GM23338 (cell line): ENCODE data around the gene SESN1. TPM values are rescaled to one million over a fixed set of nuclear protein-coding genes. Genes with fewer than 3 reads are reported as not detected.

ENCODE experiments used
- CREB1 ChIP-seq: fragments of 250-450 bp; sonication (Bioruptor Pico); IDR thresholded peaks from 2 replicates; pipeline ENCODE4 v1.5.0; 2020; ENCODE audit warnings: low read depth, mild to moderate bottlenecking, moderate library complexity
- JUNB ChIP-seq: IDR thresholded peaks from one replicate; pipeline ENCODE4 v1.6.1; 2016; ENCODE audit warnings: antibody characterized with exemption; ENCODE audit not compliant: unreplicated experiment
- NANOG ChIP-seq: IDR thresholded peaks from 2 replicates; pipeline ENCODE4 v1.6.1; 2016; ENCODE audit warnings: antibody characterized with exemption, borderline replicate concordance
- POLR2AphosphoS5 ChIP-seq: IDR thresholded peaks from 2 replicates; pipeline ENCODE4 v1.6.1; 2016; ENCODE audit warnings: antibody characterized with exemption, low read depth
- STAT1 ChIP-seq: IDR thresholded peaks from one replicate; pipeline ENCODE4 v1.6.1; 2016; ENCODE audit warnings: antibody characterized with exemption; ENCODE audit not compliant: unreplicated experiment
- ZNF114 ChIP-seq: fragments of 250-450 bp; sonication (Bioruptor Pico); IDR thresholded peaks from 2 replicates; pipeline ENCODE4 v1.5.0; 2020; ENCODE audit warnings: mild to moderate bottlenecking, moderate library complexity
- ZNF331 ChIP-seq: fragments of 250-450 bp; sonication (Bioruptor Pico); IDR thresholded peaks from 2 replicates; pipeline ENCODE4 v1.5.0; 2020; ENCODE audit warnings: low read depth, mild to moderate bottlenecking, moderate library complexity
- polyA plus RNA-seq: library from polyadenylated mRNA; unstranded; fragments of >200 nt; fragmentation: Nextera tagmentation; extraction: Ambion mirVana; gene quantifications from 2 replicates; pipeline ENCODE4 v1.2.1, GENCODE V29; 2016
- total RNA-seq: library from RNA; depleted of rRNA; stranded (reverse); fragments of >200 nt; shearing (Covaris generic); gene quantifications from 2 replicates; pipeline ENCODE4 v1.2.3, GENCODE V29; 2014
- TF ChIP-seq, protein P1 (sequence below): fragments of 250-450 bp; sonication (Bioruptor Pico); IDR thresholded peaks from 2 replicates; pipeline ENCODE4 v1.5.0; 2020; ENCODE audit warnings: mild to moderate bottlenecking, moderate library complexity
- TF ChIP-seq, protein P2 (sequence below): IDR thresholded peaks from 2 replicates; pipeline ENCODE4 v1.6.1; 2016; ENCODE audit warnings: antibody characterized with exemption
- TF ChIP-seq, protein P3 (sequence below): IDR thresholded peaks from one replicate; pipeline ENCODE4 v1.6.1; 2018; ENCODE audit warnings: antibody characterized with exemption; ENCODE audit not compliant: unreplicated experiment

The SESN1 gene
- total and polyA plus RNA-seq, 2 experiments from 2014 or later = 26.2 to 36.4 TPM

DNA sequence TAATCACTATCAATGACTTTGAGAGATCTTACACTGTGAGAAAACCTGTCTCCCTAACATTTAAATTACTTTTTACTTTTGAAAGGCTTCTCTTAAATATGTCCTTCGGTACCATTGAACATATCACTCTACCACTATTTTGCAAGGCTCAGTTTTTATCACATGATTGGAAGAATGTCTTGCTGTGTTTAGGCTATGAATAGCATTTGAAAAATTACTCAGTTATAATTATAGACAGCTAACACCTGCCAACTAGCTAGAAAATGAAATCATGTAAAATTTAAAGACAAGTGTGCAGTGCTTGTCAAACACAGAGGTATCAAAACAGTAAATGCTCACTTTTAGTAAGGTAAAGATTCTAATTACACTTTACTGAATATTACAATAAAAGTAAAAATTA, 11.0 kb downstream of the SESN1 start (continued):
- TF ChIP-seq, protein P1, sequence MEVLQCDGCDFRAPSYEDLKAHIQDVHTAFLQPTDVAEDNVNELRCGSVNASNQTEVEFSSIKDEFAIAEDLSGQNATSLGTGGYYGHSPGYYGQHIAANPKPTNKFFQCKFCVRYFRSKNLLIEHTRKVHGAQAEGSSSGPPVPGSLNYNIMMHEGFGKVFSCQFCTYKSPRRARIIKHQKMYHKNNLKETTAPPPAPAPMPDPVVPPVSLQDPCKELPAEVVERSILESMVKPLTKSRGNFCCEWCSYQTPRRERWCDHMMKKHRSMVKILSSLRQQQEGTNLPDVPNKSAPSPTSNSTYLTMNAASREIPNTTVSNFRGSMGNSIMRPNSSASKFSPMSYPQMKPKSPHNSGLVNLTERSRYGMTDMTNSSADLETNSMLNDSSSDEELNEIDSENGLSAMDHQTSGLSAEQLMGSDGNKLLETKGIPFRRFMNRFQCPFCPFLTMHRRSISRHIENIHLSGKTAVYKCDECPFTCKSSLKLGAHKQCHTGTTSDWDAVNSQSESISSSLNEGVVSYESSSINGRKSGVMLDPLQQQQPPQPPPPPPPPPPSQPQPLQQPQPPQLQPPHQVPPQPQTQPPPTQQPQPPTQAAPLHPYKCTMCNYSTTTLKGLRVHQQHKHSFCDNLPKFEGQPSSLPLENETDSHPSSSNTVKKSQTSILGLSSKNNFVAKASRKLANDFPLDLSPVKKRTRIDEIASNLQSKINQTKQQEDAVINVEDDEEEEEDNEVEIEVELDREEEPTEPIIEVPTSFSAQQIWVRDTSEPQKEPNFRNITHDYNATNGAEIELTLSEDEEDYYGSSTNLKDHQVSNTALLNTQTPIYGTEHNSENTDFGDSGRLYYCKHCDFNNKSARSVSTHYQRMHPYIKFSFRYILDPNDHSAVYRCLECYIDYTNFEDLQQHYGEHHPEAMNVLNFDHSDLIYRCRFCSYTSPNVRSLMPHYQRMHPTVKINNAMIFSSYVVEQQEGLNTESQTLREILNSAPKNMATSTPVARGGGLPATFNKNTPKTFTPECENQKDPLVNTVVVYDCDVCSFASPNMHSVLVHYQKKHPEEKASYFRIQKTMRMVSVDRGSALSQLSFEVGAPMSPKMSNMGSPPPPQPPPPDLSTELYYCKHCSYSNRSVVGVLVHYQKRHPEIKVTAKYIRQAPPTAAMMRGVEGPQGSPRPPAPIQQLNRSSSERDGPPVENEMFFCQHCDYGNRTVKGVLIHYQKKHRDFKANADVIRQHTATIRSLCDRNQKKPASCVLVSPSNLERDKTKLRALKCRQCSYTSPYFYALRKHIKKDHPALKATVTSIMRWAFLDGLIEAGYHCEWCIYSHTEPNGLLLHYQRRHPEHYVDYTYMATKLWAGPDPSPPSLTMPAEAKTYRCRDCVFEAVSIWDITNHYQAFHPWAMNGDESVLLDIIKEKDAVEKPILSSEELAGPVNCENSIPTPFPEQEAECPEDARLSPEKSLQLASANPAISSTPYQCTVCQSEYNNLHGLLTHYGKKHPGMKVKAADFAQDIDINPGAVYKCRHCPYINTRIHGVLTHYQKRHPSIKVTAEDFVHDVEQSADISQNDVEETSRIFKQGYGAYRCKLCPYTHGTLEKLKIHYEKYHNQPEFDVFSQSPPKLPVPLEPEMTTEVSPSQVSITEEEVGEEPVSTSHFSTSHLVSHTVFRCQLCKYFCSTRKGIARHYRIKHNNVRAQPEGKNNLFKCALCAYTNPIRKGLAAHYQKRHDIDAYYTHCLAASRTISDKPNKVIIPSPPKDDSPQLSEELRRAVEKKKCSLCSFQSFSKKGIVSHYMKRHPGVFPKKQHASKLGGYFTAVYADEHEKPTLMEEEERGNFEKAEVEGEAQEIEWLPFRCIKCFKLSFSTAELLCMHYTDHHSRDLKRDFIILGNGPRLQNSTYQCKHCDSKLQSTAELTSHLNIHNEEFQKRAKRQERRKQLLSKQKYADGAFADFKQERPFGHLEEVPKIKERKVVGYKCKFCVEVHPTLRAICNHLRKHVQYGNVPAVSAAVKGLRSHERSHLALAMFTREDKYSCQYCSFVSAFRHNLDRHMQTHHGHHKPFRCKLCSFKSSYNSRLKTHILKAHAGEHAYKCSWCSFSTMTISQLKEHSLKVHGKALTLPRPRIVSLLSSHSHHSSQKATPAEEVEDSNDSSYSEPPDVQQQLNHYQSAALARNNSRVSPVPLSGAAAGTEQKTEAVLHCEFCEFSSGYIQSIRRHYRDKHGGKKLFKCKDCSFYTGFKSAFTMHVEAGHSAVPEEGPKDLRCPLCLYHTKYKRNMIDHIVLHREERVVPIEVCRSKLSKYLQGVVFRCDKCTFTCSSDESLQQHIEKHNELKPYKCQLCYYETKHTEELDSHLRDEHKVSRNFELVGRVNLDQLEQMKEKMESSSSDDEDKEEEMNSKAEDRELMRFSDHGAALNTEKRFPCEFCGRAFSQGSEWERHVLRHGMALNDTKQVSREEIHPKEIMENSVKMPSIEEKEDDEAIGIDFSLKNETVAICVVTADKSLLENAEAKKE (CRISPR knock-in tag) = no peak
- no peak for TF ChIP-seq STAT1
- no peak for TF ChIP-seq ZNF331 (CRISPR knock-in tag)
- no peak for TF ChIP-seq ZNF114 (CRISPR knock-in tag)
- TF ChIP-seq, protein P2, sequence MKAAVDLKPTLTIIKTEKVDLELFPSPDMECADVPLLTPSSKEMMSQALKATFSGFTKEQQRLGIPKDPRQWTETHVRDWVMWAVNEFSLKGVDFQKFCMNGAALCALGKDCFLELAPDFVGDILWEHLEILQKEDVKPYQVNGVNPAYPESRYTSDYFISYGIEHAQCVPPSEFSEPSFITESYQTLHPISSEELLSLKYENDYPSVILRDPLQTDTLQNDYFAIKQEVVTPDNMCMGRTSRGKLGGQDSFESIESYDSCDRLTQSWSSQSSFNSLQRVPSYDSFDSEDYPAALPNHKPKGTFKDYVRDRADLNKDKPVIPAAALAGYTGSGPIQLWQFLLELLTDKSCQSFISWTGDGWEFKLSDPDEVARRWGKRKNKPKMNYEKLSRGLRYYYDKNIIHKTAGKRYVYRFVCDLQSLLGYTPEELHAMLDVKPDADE = no peak
- TF ChIP-seq, protein P3, sequence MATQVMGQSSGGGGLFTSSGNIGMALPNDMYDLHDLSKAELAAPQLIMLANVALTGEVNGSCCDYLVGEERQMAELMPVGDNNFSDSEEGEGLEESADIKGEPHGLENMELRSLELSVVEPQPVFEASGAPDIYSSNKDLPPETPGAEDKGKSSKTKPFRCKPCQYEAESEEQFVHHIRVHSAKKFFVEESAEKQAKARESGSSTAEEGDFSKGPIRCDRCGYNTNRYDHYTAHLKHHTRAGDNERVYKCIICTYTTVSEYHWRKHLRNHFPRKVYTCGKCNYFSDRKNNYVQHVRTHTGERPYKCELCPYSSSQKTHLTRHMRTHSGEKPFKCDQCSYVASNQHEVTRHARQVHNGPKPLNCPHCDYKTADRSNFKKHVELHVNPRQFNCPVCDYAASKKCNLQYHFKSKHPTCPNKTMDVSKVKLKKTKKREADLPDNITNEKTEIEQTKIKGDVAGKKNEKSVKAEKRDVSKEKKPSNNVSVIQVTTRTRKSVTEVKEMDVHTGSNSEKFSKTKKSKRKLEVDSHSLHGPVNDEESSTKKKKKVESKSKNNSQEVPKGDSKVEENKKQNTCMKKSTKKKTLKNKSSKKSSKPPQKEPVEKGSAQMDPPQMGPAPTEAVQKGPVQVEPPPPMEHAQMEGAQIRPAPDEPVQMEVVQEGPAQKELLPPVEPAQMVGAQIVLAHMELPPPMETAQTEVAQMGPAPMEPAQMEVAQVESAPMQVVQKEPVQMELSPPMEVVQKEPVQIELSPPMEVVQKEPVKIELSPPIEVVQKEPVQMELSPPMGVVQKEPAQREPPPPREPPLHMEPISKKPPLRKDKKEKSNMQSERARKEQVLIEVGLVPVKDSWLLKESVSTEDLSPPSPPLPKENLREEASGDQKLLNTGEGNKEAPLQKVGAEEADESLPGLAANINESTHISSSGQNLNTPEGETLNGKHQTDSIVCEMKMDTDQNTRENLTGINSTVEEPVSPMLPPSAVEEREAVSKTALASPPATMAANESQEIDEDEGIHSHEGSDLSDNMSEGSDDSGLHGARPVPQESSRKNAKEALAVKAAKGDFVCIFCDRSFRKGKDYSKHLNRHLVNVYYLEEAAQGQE = no peak
- TF ChIP-seq POLR2AphosphoS5 = no peak
- TF ChIP-seq CREB1 (CRISPR knock-in tag) = no peak
- TF ChIP-seq JUNB = no peak
- TF ChIP-seq NANOG = no peak
